ENCODE measurements around the gene REELD1. TPM values are rescaled to one million over a fixed set of nuclear protein-coding genes. Genes with fewer than 3 reads are reported as not detected.

Gene REELD1
- total and polyA plus RNA-seq, 10 of the 15 experiments (the other 5 are each of a cell fraction or from before 2014, with no cell fraction given), result 0.11 to 3.9 (median 0.62) TPM

DNA sequence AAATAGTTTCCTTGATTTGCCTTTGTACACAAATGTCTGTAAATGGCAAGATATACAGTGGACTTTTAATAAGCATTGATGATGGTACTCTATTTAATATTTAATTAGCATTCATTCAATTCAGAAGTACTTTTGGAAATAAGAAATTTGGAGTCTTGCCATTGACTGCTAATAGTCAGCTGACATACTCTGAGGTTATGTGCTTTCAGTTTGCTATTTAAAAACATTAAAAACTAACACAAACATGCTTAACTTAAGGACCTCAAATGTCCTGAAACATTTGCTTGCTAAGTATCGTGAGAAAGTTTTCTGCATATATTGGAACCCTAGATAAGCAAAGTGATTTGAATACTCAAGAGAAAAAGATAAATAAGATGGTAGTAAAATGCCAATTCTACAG, 64.6 kb downstream of the REELD1 start:
- CTCF ChIA-PET, result interaction anchor here (0.8 to 1.7 kb wide), 7 partner anchors 8 to 64 kb away, joined by 3 to 7 read pairs (median 3); no protein-coding TSS in a partner anchor
- H2AFZ ChIP-seq (ENCODE audit: control insufficient read depth, low read depth, low read length), result no peak overlapping the region
- POLR2A ChIA-PET, result interaction anchor here (0.8 to 0.9 kb wide), 3 partner anchors 10 to 55 kb away, joined by 3 to 4 read pairs (median 3); no protein-coding TSS in a partner anchor
- no peak overlapping the region for H3K4me2 ChIP-seq (ENCODE audit: control insufficient read depth, insufficient read depth)
- DNase-seq (ENCODE audit: low read depth, low spot score) (no peak), FAIRE-seq (no peak), ATAC-seq (no peak)
- RAD21 ChIA-PET (ENCODE audit: unreplicated experiment), result interaction anchor here (0.6 to 1.7 kb wide), 5 partner anchors 11 to 55 kb away, joined by 3 to 5 read pairs (median 3); no protein-coding TSS in a partner anchor
- intact Hi-C loops (cut with micrococcal nuclease; ENCODE audit: unreplicated experiment), result loop anchor here (5.0 to 10.0 kb wide), 3 partner anchors 102 to 1094 kb away; partner anchors contain the start of genes LSM6, OTUD4 and SLC10A7
- peaks cover 25% of the 10 kb centered on the region for H3K4me1 ChIP-seq (ENCODE audit: control insufficient read depth, insufficient read depth, low read length)
- SMC1A ChIA-PET (ENCODE audit: uncharacterized antibody, unreplicated experiment), result interaction anchor here (0.8 to 2.2 kb wide), 10 partner anchors 10 to 63 kb away, joined by 3 to 16 read pairs (median 4); no protein-coding TSS in a partner anchor
- WGBS (ENCODE audit: insufficient coverage, insufficient replicate concordance, low lambda C conversion rate, missing lambda C conversion rate), result 96% methylated on average over 1 of the region's 1 CpG
- H3K79me2 ChIP-seq (ENCODE audit: control insufficient read depth, insufficient read depth, low read length), result peaks cover 9% of the 10 kb centered on the region
- in situ Hi-C loops (cut with MboI), result no loop called here
- no peaks in the 10 kb centered on the region; a peak in 2 of 4 replicates for H3K36me3 ChIP-seq (ENCODE audit: control insufficient read depth in 2 of 2, insufficient read depth in 2 of 2, low read length in 1 of 2)
- BruUV-seq (replicated peaks), result no TSS peak
- no peaks in the 10 kb centered on the region for H3K27me3 ChIP-seq (replicated peaks in 1 of 2; ENCODE audit: control insufficient read depth in 2 of 2, insufficient read depth in 2 of 2, low read length in 1 of 2)
- peaks cover 1% of the 10 kb centered on the region for H3K9me3 ChIP-seq (replicated peaks; ENCODE audit: control insufficient read depth, insufficient read depth, low read length)
- H3K27ac ChIP-seq (ENCODE audit: control insufficient read depth, insufficient read depth), result no peak overlapping the region
- no peaks in the 10 kb centered on the region for H4K20me1 ChIP-seq (ENCODE audit: control insufficient read depth, insufficient read depth)
- TF ChIP-seq BCL11A (IDR thresholded peaks at IDR 0.05; ENCODE audit: low read depth, low read length) (no peak), RAD51 (IDR thresholded peaks at IDR 0.05) (peak; percentile 64; the same call in 1 of the 2 replicates), CBX3 (IDR thresholded peaks at IDR 0.05; ENCODE audit: borderline replicate concordance, low read depth) (no peak), ZZZ3 (IDR thresholded peaks at IDR 0.05; ENCODE audit: control insufficient read depth, insufficient read length, low read depth) (no peak)
- no peak overlapping the region for H3K4me3 ChIP-seq
- H3K9ac ChIP-seq (ENCODE audit: control insufficient read depth, insufficient read depth, low read length), result no peak overlapping the region

Other genes with a start within 250 kb of the REELD1 start
- gene LSM6, start 38.8 kb upstream of the REELD1 start, total RNA-seq (2014; rRNA removed), result 106 and 110 TPM in 2 replicates
- gene LSM6, start 38.8 kb upstream of the REELD1 start, total RNA-seq (2014; rRNA removed; fragmentation: Illumina TruSeq; extraction: Trizol), result 252 and 277 TPM in 2 replicates
- gene LSM6, start 38.8 kb upstream of the REELD1 start, total RNA-seq (2021), result 79.2 and 84.4 TPM in 2 replicates
- 68.0 and 112 TPM in 2 replicates for gene LSM6, start 38.8 kb upstream of the REELD1 start, polyA plus RNA-seq (2011; rRNA removed)
- 198 and 252 TPM in 2 replicates for gene LSM6, start 38.8 kb upstream of the REELD1 start, polyA plus RNA-seq (2014; fragmentation: Illumina TruSeq; extraction: Trizol)
- gene LSM6, start 38.8 kb upstream of the REELD1 start, polyA plus RNA-seq (2014; fragmentation: Nextera tagmentation; extraction: Ambion mirVana), result 100 to 1,000 TPM; 261 to 262 TPM
- gene LSM6, start 38.8 kb upstream of the REELD1 start, polyA plus RNA-seq (2014; rRNA removed), result 170 and 177 TPM in 2 replicates
- 100 to 1,000 TPM; 274 to 282 TPM for gene LSM6, start 38.8 kb upstream of the REELD1 start, polyA plus RNA-seq (2016; fragmentation: Nextera tagmentation; extraction: Ambion mirVana)